PFSK-1 (cell line): Measurements from ENCODE around the gene KCTD12.

Experiments
- FOXP2 ChIP-seq: optimal IDR thresholded peaks from 2 replicates; pipeline ENCODE3; 2011; ENCODE audit warnings: borderline replicate concordance, control low read depth, inconsistent platforms; ENCODE audit not compliant: insufficient read depth; ENCODE audit errors: extremely low read length, extremely low read depth
- POLR2AphosphoS5 ChIP-seq: IDR thresholded peaks from 2 replicates; pipeline ENCODE4 v1.6.1; 2012; ENCODE audit warnings: low read depth, mild to moderate bottlenecking, control low read depth, low read length, moderate library complexity
- REST ChIP-seq, 2 experiments: IDR thresholded peaks; 2 replicates each; pipeline versions ENCODE4 v1.6.1 to v1.8.0; 2011 to 2012; ENCODE audit warnings: low read depth in 2 of 2, low read length in 2 of 2, control low read depth in 1 of 2, inconsistent platforms in 1 of 2, mild to moderate bottlenecking in 1 of 2, moderate library complexity in 1 of 2; ENCODE audit not compliant: insufficient read depth in 1 of 2
- SIN3A ChIP-seq: IDR thresholded peaks from 2 replicates; pipeline ENCODE4 v1.6.1; 2012; ENCODE audit warnings: mild to moderate bottlenecking, low read length, moderate library complexity, borderline replicate concordance; ENCODE audit not compliant: insufficient read depth
- TAF1 ChIP-seq: IDR thresholded peaks from 2 replicates; pipeline ENCODE4 v1.6.1; 2012; ENCODE audit warnings: low read length, control low read depth, borderline replicate concordance; ENCODE audit not compliant: insufficient read depth

KCTD12 gene

DNA sequence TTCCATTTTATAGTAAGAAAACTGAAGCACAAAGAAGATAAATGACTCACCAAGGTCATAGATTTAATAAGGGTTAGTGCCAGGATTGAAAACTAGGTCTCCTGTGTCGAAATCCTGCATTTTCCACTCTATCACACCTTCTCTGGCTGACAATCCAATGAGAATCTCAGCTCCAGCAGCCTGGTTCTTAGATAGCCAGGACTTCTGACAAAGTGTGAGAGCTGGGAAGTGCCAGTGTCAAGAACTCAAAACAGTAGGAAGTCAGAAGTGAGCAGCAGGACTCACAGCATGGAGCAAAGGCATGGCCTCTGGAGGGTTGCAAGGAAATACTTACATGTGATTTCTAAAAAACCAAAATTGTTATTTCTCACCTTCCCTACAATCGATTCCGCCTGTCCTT lies 24.3 kb downstream of the KCTD12 start:
- TF ChIP-seq POLR2AphosphoS5, result no peak
- no peak for TF ChIP-seq TAF1

- TF ChIP-seq SIN3A, result no peak
- no peak for TF ChIP-seq FOXP2
- TF ChIP-seq TAF1, result no peak
- TF ChIP-seq POLR2AphosphoS5, result no peak
- TF ChIP-seq REST (IDR thresholded peaks at IDR 0.05; ENCODE audit: insufficient read depth in 1 of 2, low read depth in 2 of 2, low read length in 2 of 2), result no peak
Observed at GRCh38 chr13:76860706-76861105, 25.5 kb downstream of the KCTD12 start.

DNA sequence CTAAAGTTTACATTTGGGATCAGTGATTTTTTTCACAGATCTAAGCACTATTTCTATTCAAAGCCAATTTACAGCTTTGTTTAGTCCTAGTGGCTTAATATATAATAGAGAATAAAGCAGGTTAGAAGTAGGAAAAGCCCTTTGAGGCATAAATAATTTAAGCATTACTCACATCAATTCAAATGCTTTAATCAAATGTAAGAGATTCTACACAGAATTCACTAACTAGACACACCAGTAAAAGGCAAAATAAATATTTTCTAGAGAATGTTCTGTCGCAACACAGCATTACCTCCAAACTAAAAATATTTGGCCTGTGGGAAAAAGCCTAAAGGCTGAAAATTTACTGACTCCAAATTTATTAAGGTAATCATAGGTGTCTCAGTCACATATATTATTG lies 31.3 kb downstream of the KCTD12 start:
- no peak for TF ChIP-seq SIN3A
- no peak for TF ChIP-seq TAF1
- TF ChIP-seq REST (IDR thresholded peaks at IDR 0.05; ENCODE audit: insufficient read depth in 1 of 2, low read depth in 2 of 2, low read length in 2 of 2), result no peak
- no peak for TF ChIP-seq POLR2AphosphoS5
- TF ChIP-seq FOXP2, result no peak

DNA sequence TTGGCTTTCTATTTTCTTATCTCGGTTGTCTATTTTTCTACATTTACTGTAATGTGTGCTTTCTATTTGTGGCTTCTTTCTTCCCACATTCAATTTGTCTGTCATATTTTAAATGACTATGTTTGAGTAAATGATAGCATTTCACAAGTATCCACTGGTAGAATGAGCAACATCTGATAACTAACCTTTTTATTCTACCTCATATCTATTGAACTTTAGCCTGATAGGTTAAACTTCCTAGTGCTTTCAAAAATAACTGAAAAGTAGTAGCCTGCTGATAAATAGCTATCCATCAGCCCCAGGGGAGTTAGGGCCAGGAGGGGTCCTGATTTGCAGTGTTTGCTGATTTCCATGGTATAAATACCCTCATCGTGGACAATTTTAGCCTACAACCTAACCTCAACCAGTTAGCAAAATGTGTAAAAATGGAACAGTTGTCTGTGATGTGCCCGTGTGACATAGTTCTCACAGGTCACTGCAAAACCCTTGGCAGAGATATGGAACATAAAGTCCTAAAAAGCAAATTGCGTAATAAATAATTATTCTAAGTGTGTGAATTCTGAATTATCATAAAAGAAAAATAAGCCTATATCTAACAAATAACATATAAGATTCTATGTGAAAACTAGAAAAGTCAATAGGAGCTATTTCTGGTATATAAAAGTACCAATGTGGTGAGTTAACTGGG lies 32.1 kb downstream of the KCTD12 start:
- no peak for TF ChIP-seq SIN3A
- no peak for TF ChIP-seq POLR2AphosphoS5
- TF ChIP-seq TAF1, result no peak
- TF ChIP-seq FOXP2, result no peak
- no peak for TF ChIP-seq REST (IDR thresholded peaks at IDR 0.05; ENCODE audit: insufficient read depth in 1 of 2, low read depth in 2 of 2, low read length in 2 of 2)

- TF ChIP-seq TAF1 (no peak), SIN3A (no peak), POLR2AphosphoS5 (no peak), FOXP2 (no peak), REST (IDR thresholded peaks at IDR 0.05; ENCODE audit: insufficient read depth in 1 of 2, low read depth in 2 of 2, low read length in 2 of 2) (no peak)
Observed at GRCh38 chr13:76853481-76853880, 32.7 kb downstream of the KCTD12 start.
